Neural progenitor cell (in vitro differentiated cells): ENCODE measurements around the gene SLX4IP.

Source experiments
- CTCF ChIP-seq: fragments of 200-600 bp; sonication (generic); IDR thresholded peaks from 2 replicates; pipeline ENCODE4 v1.5.1; 2017; ENCODE audit warnings: antibody characterized with exemption, mild to moderate bottlenecking
- EZH2 ChIP-seq: fragments of 200-600 bp; sonication (generic); IDR thresholded peaks from 2 replicates; pipeline ENCODE4 v1.6.1; 2017; ENCODE audit warnings: antibody characterized with exemption, mild to moderate bottlenecking, moderate library complexity
- EZH2phosphoT487 ChIP-seq: fragments of 200-600 bp; sonication (generic); IDR thresholded peaks from 2 replicates; pipeline ENCODE4 v1.6.1; 2017; ENCODE audit warnings: antibody characterized with exemption

- TF ChIP-seq CTCF (peak; percentile 53), EZH2 (no peak), EZH2phosphoT487 (no peak)
These were observed 101.4 kb downstream of the SLX4IP start for GRCh38 chr20:10536531-10536930.
